ENCODE results near the gene ZNF667. TPM values are rescaled to one million over a fixed set of nuclear protein-coding genes. Genes with fewer than 3 reads are reported as not detected.

Gene ZNF667
- total RNA-seq, 1 donor from 2014 or later: 10.6 TPM

DNA sequence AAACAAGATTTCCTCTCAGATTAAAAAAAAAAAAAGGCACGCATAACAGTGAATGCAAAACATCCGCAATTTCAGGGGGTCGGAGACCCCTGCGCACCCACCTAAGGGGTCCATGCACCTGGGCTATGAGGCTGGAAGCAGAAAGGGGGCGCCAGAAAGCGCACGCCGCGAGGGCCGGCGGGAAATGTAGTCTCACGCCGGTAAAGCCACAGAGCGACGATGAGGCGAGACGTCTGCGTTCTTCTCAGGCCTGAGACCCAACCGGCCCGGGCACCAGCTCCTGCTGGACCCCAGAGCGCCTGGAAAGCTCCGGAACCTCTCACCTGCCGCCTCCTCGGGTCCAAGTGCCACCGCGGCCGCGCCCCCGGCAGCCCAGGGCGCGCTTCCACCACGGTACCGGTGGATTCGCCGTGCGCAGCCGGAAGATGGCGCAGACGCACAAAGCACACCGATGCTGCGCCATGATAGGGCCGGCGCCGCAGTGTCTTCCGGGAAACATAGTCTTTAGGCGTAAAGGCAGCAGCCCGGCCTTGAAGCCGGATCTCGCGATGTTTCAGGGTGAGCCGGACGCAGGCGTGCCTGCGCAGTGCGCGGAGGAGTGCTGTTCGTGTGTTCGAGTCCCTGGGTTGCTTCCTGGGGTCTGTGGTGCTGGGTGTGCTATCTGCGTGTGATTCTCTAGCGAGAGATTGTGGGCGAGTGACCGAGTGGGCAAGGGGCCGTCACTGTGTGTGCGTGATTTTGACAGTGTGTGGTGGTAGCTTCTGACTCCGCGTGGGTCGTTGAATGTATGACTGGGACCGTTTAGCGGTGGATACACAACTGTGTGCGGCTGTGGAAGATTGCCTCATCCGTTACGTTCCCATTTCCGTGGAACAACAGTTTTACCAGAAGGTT is 83.8 kb downstream of the ZNF667 start, which contains the start of gene ZNF582:
ZNF582 (minus strand) TSS at position 416 of the 894 bp plus-strand sequence. CDS start 1,782 bp downstream, outside the sequence.
- peak; percentile 96 for DNase-seq

Other genes starting within 250 kb of the ZNF667 start
- gene EDDM13, start 204.6 kb downstream of the ZNF667 start, total RNA-seq: 0.79 TPM
- 4.0 TPM for gene ZSCAN5A, start 162.5 kb downstream of the ZNF667 start, total RNA-seq
- 2.6 TPM for gene ZNF582, start 83.8 kb downstream of the ZNF667 start, total RNA-seq
- 6.3 TPM for gene ZNF583, start 73.0 kb downstream of the ZNF667 start, total RNA-seq
- gene ZNF471, start 30.5 kb upstream of the ZNF667 start, total RNA-seq: 8.9 TPM
- 8.2 TPM for gene ZFP28, start 61.6 kb upstream of the ZNF667 start, total RNA-seq
- gene ZNF470, start 90.1 kb upstream of the ZNF667 start, total RNA-seq: 3.9 TPM
- gene ZNF71, start 118.0 kb upstream of the ZNF667 start, total RNA-seq: 5.7 TPM
- gene SMIM17, start 165.8 kb upstream of the ZNF667 start, total RNA-seq: 0.20 TPM
- 1.8 TPM for gene ZNF835, start 194.4 kb upstream of the ZNF667 start, total RNA-seq